Neuronal stem cell (in vitro differentiated cells): ENCODE results near the gene KDM4B.
A peak's percentile ranks its signal among the peaks of the same experiment; 100 is the strongest.

Experiments used
- DNase-seq: peaks from one replicate; pipeline ENCODE4 v3.0.0-alpha.2; 2013; ENCODE audit warnings: low spot score
- H2AFZ ChIP-seq: one replicate; pipeline ENCODE4 v1.6.1; 2013; ENCODE audit warnings: mild to moderate bottlenecking, low read length, inconsistent platforms
- H2AK5ac ChIP-seq: 2 replicates; pipeline ENCODE4 v1.6.1; 2013; ENCODE audit warnings: low read depth, mild to moderate bottlenecking, inconsistent platforms, low read length, moderate library complexity, mixed read lengths
- H2BK120ac ChIP-seq: 2 replicates; pipeline ENCODE4 v1.6.1; 2013; ENCODE audit warnings: low read depth, mild to moderate bottlenecking, inconsistent platforms, low read length, moderate library complexity, mixed read lengths
- H2BK12ac ChIP-seq: one replicate; pipeline ENCODE4 v1.6.1; 2013; ENCODE audit warnings: low read length, inconsistent platforms
- H2BK15ac ChIP-seq: 2 replicates; pipeline ENCODE4 v1.6.1; 2013; ENCODE audit warnings: mild to moderate bottlenecking, low read length, inconsistent platforms, mixed read lengths
- H2BK5ac ChIP-seq: one replicate; pipeline ENCODE4 v1.6.1; 2013; ENCODE audit warnings: inconsistent platforms, mild to moderate bottlenecking, low read length, moderate library complexity
- H3K14ac ChIP-seq: one replicate; pipeline ENCODE4 v1.6.1; 2013; ENCODE audit warnings: low read length, inconsistent platforms
- H3K18ac ChIP-seq: 2 replicates; pipeline ENCODE4 v1.6.1; 2013; ENCODE audit warnings: low read length, inconsistent platforms
- H3K23ac ChIP-seq: 2 replicates; pipeline ENCODE4 v1.6.1; 2013; ENCODE audit warnings: low read depth, mild to moderate bottlenecking, mixed read lengths, low read length, inconsistent platforms; ENCODE audit not compliant: poor library complexity
- H3K27ac ChIP-seq: replicated peaks from 3 replicates; pipeline ENCODE4 v1.5.1; 2013; ENCODE audit warnings: low read length, inconsistent platforms
- H3K27me3 ChIP-seq, 3 experiments: 2 replicates each; pipeline ENCODE4 v1.6.1; 2013; ENCODE audit warnings: low read length in 3 of 3, mild to moderate bottlenecking in 2 of 3, inconsistent platforms in 1 of 3, low read depth in 1 of 3, mixed read lengths in 1 of 3, moderate library complexity in 1 of 3; ENCODE audit not compliant: control insufficient read depth in 3 of 3, insufficient read depth in 3 of 3
- H3K36me3 ChIP-seq, 2 donors: replicated peaks in 1 of 2; 2 replicates each; pipeline ENCODE4 v1.6.1; 2013; ENCODE audit warnings: low read length in 2 of 2; ENCODE audit not compliant: control insufficient read depth in 2 of 2, insufficient read depth in 2 of 2
- H3K4ac ChIP-seq: 2 replicates; pipeline ENCODE4 v1.6.1; 2013; ENCODE audit warnings: inconsistent platforms, mild to moderate bottlenecking, low read length, moderate library complexity
- H3K4me1 ChIP-seq, 2 donors: 1 replicate in 1 of 2; 2 replicates in 1 of 2; pipeline ENCODE4 v1.6.1; 2013; ENCODE audit warnings: low read length in 2 of 2, low read depth in 1 of 2; ENCODE audit not compliant: control insufficient read depth in 2 of 2, insufficient read depth in 1 of 2
- H3K4me2 ChIP-seq: one replicate; pipeline ENCODE4 v1.6.1; 2013; ENCODE audit warnings: mild to moderate bottlenecking, low read length, inconsistent platforms; ENCODE audit not compliant: insufficient read depth, poor library complexity, severe bottlenecking
- H3K4me3 ChIP-seq, 2 donors: 2 replicates each; pipeline ENCODE4 v1.5.1; 2013; ENCODE audit warnings: low read length in 2 of 2, mild to moderate bottlenecking in 2 of 2, inconsistent platforms in 1 of 2, moderate library complexity in 1 of 2
- H3K79me1 ChIP-seq: one replicate; pipeline ENCODE4 v1.6.1; 2013; ENCODE audit warnings: low read depth, mild to moderate bottlenecking, inconsistent platforms, low read length, moderate library complexity
- H3K9ac ChIP-seq: one replicate; pipeline ENCODE4 v1.6.1; 2013; ENCODE audit warnings: mild to moderate bottlenecking, low read depth, low read length, inconsistent platforms; ENCODE audit not compliant: poor library complexity
- H3K9me3 ChIP-seq, 2 donors: replicated peaks in 1 of 2; 2 replicates each; pipeline versions ENCODE3 to v1.6.1; 2013; ENCODE audit warnings: low read length in 2 of 2, mild to moderate bottlenecking in 2 of 2, inconsistent platforms in 1 of 2, low read depth in 1 of 2, mixed read lengths in 1 of 2, moderate library complexity in 1 of 2; ENCODE audit not compliant: control insufficient read depth in 2 of 2, insufficient read depth in 1 of 2
- H4K8ac ChIP-seq: one replicate; pipeline ENCODE4 v1.6.1; 2013; ENCODE audit warnings: low read depth, mild to moderate bottlenecking, inconsistent platforms, low read length, moderate library complexity
- H4K91ac ChIP-seq: one replicate; pipeline ENCODE4 v1.6.1; 2013; ENCODE audit warnings: low read length, low read depth, mild to moderate bottlenecking, inconsistent platforms; ENCODE audit not compliant: poor library complexity
- WGBS, 2 donors: extraction: QIAGEN DNeasy Blood & Tissue Kit; methylation state at CpG; one replicate each; pipeline ENCODE4 v1.1.7; 2013; ENCODE audit warnings: missing lambda C conversion rate in 2 of 2, mixed read lengths in 1 of 2; ENCODE audit not compliant: insufficient read length in 2 of 2, insufficient replicate concordance in 1 of 2; ENCODE audit errors: extremely low coverage in 2 of 2; 5-methylcytosine and 5-hydroxymethylcytosine counted together

KDM4B gene

GRCh38 chr19:4930664-4931063 lies 38.2 kb upstream of the KDM4B start:
- no peak overlapping the region for H3K18ac ChIP-seq
- no peak overlapping the region for H3K9ac ChIP-seq
- no peak overlapping the region for H3K4me2 ChIP-seq
- no peak overlapping the region for H3K23ac ChIP-seq
- H3K4ac ChIP-seq, result no peak overlapping the region
- H2AFZ ChIP-seq, result no peak overlapping the region
- H4K91ac ChIP-seq, result no peak overlapping the region
- H2AK5ac ChIP-seq, result no peak overlapping the region
- peaks cover 45 to 91% of the 10 kb centered on the region in 2 donors for H3K36me3 ChIP-seq
- H2BK120ac ChIP-seq, result no peak overlapping the region
- no peak overlapping the region for H2BK5ac ChIP-seq
- WGBS, 2 donors, result no CpG with 5 or more reads among the region's 28 CpGs
- H3K27me3 ChIP-seq, result peaks cover 0 to 1% (median 0%) of the 10 kb centered on the region in 3 experiments
- no peak overlapping the region for H3K4me3 ChIP-seq
- H2BK15ac ChIP-seq, result no peak overlapping the region
- H3K4me1 ChIP-seq, result no peaks in the 10 kb centered on the region
- H4K8ac ChIP-seq, result no peak overlapping the region
- no peak for DNase-seq
- no peak overlapping the region for H3K27ac ChIP-seq
- peaks cover 0 to 3% of the 10 kb centered on the region in 2 donors for H3K9me3 ChIP-seq
- H3K14ac ChIP-seq, result no peak overlapping the region
- H2BK12ac ChIP-seq, result no peak overlapping the region
- peaks cover 19% of the 10 kb centered on the region for H3K79me1 ChIP-seq

GRCh38 chr19:4932711-4933110 lies 36.2 kb upstream of the KDM4B start:
- no peak for DNase-seq
- no peak overlapping the region for H2BK120ac ChIP-seq
- no peak overlapping the region for H3K27ac ChIP-seq
- H2BK12ac ChIP-seq, result no peak overlapping the region
- H4K91ac ChIP-seq, result no peak overlapping the region
- no CpG with 5 or more reads among the region's 32 CpGs for whole genome bisulfite sequencing, 2 donors
- H3K4me2 ChIP-seq, result no peak overlapping the region
- peaks cover 15% of the 10 kb centered on the region for H3K79me1 ChIP-seq
- no peak overlapping the region for H3K4ac ChIP-seq
- no peak overlapping the region for H2AFZ ChIP-seq
- H3K14ac ChIP-seq, result no peak overlapping the region
- no peak overlapping the region for H4K8ac ChIP-seq
- peak overlapping the region; percentile 38 for H3K9ac ChIP-seq
- no peak overlapping the region for H2BK5ac ChIP-seq
- H3K27me3 ChIP-seq, result peaks cover 0 to 1% (median 0%) of the 10 kb centered on the region in 3 experiments
- H2BK15ac ChIP-seq, result no peak overlapping the region
- no peaks in the 10 kb centered on the region for H3K4me1 ChIP-seq
- no peak overlapping the region for H3K4me3 ChIP-seq
- H3K36me3 ChIP-seq, result peaks cover 50 to 99% of the 10 kb centered on the region in 2 donors
- H3K18ac ChIP-seq, result no peak overlapping the region
- H3K23ac ChIP-seq, result no peak overlapping the region
- no peak overlapping the region for H2AK5ac ChIP-seq
- no peaks in the 10 kb centered on the region for H3K9me3 ChIP-seq

- no peak for DNase-seq
- H2AK5ac ChIP-seq, result no peak overlapping the region
Measured at GRCh38 chr19:4933528-4933927, 35.4 kb upstream of the KDM4B start.

DNA sequence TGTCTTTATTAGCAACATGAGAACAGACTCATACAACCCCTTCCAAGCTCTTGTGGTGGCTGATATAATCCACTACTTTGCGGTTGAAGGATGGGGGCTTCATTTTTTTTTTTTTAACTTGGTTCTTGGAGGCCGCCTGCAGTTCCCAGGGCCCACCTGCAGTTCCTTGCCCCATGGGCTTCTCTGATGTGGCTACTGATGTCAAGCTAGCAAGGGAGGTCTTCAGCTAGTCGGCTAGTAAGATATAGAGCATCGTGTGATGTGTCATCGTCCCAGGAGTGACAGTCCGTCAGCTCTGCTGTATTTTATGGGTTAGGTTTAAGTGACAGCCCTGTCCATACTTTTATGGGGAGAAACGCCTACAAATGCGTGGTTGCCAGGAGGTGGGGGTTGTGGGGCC lies 33.5 kb upstream of the KDM4B start:
- Histone ChIP-seq H4K8ac (no peak overlapping the region), H2AFZ (no peak overlapping the region), H3K79me1 (peaks cover 10% of the 10 kb centered on the region), H2AK5ac (no peak overlapping the region), H3K4me2 (no peak overlapping the region), H3K27ac (no peak overlapping the region), H2BK5ac (no peak overlapping the region), H2BK120ac (no peak overlapping the region), H3K4ac (no peak overlapping the region), H3K23ac (no peak overlapping the region), H3K14ac (no peak overlapping the region), H3K9ac (no peak overlapping the region), H3K36me3 (peaks cover 43 to 94% of the 10 kb centered on the region in 2 donors), H3K4me3 (no peak overlapping the region), H3K18ac (no peak overlapping the region), H2BK12ac (no peak overlapping the region), H3K9me3 (no peaks in the 10 kb centered on the region), H2BK15ac (no peak overlapping the region), H4K91ac (no peak overlapping the region), H3K27me3 (peaks cover 0 to 1% (median 0%) of the 10 kb centered on the region in 3 experiments), H3K4me1 (no peaks in the 10 kb centered on the region)
- no CpG with 5 or more reads among the region's 8 CpGs for WGBS, 2 donors
- no peak for DNase-seq

More at GRCh38 chr19:4933528-4933927, 35.4 kb upstream of the KDM4B start:
- H3K4ac ChIP-seq, result no peak overlapping the region
- no CpG with 5 or more reads among the region's 7 CpGs for WGBS, 2 donors
- H3K23ac ChIP-seq, result no peak overlapping the region
- H3K9me3 ChIP-seq, result no peaks in the 10 kb centered on the region
- no peak overlapping the region for H3K4me3 ChIP-seq
- H2BK5ac ChIP-seq, result no peak overlapping the region
- H4K8ac ChIP-seq, result no peak overlapping the region
- H3K4me2 ChIP-seq, result no peak overlapping the region
- no peak overlapping the region for H2BK15ac ChIP-seq
- no peak overlapping the region for H4K91ac ChIP-seq
- H2BK120ac ChIP-seq, result no peak overlapping the region
- H3K27ac ChIP-seq, result no peak overlapping the region
- no peak overlapping the region for H2AFZ ChIP-seq
- no peak overlapping the region for H3K18ac ChIP-seq
- H3K14ac ChIP-seq, result no peak overlapping the region
- no peak overlapping the region for H3K9ac ChIP-seq
- no peaks in the 10 kb centered on the region for H3K4me1 ChIP-seq
- no peak overlapping the region for H2BK12ac ChIP-seq
- peaks cover 0 to 1% (median 0%) of the 10 kb centered on the region in 3 experiments for H3K27me3 ChIP-seq
- H3K79me1 ChIP-seq, result peaks cover 13% of the 10 kb centered on the region
- H3K36me3 ChIP-seq, result peaks cover 49 to 99% of the 10 kb centered on the region in 2 donors
